Measurements from ENCODE around the gene BIRC3. TPM values are rescaled to one million over a fixed set of nuclear protein-coding genes. Genes with fewer than 3 reads are reported as not detected.

The BIRC3 gene
- total and polyA plus RNA-seq, 2 of the 8 experiments (the other 6 are each of a cell fraction or from before 2014, with no cell fraction given): 0.08 to 0.20 TPM

DNA sequence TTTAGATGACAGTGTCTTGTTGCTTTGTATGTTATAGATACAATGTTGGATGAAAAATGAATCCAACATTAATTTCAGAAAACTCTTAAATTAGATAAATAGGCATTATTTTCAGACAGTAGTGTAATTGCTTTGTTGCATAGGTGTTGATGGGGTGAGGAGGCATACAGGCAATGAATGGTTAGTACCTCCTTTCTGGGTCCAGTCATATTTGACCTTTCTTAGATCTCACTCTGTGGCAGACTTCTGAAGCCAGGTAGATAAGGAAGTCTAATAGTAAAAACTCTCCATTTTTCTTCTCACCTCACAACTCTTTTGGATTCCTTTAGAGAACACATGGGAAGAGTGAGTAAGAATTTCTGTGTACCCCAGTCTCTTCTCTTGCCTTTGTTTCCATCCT is 61.5 kb downstream of the BIRC3 start (continued):
- TF ChIP-seq SUZ12 (IDR thresholded peaks at IDR 0.05; ENCODE audit: low read length) (no peak), ASH2L (IDR thresholded peaks at IDR 0.05; ENCODE audit: low read length) (no peak), SIX5 (IDR thresholded peaks at IDR 0.05; ENCODE audit: low read depth, low read length) (no peak)
